Suprapubic skin (tissue), 4 donors: Measurements from ENCODE around the gene PANX2. TPM values are rescaled to one million over a fixed set of nuclear protein-coding genes. Genes with fewer than 3 reads are reported as not detected.
A peak's percentile ranks its signal among the peaks of the same experiment; 100 is the strongest.

ENCODE experiments used
- DNase-seq, 2 donors: peaks; one replicate each; pipeline ENCODE4 v3.0.0-alpha.2; 2019; ENCODE audit warnings: low spot score in 2 of 2
- H3K27ac ChIP-seq: fragments of 200-600 bp; sonication (generic); one replicate; pipeline ENCODE4 v1.5.1; 2019
- H3K27me3 ChIP-seq: fragments of 200-600 bp; sonication (generic); one replicate; pipeline ENCODE4 v1.5.1; 2019
- H3K36me3 ChIP-seq: fragments of 200-600 bp; sonication (generic); one replicate; pipeline ENCODE4 v1.5.1; 2019
- H3K4me1 ChIP-seq: fragments of 200-600 bp; sonication (generic); one replicate; pipeline ENCODE4 v1.5.1; 2019
- H3K4me3 ChIP-seq: fragments of 200-600 bp; sonication (generic); one replicate; pipeline ENCODE4 v1.5.1; 2019; ENCODE audit warnings: mild to moderate bottlenecking
- H3K9me3 ChIP-seq: fragments of 200-600 bp; sonication (generic); one replicate; pipeline ENCODE4 v1.5.1; 2019
- CTCF ChIP-seq, 2 donors: fragments of 200-600 bp in 1 of 2; fragments of 450-650 bp in 1 of 2; sonication (generic) in 1 of 2; IDR thresholded peaks; one replicate each; pipeline ENCODE4 v1.5.1; 2016 to 2019; ENCODE audit warnings: antibody characterized with exemption in 2 of 2, mild to moderate bottlenecking in 1 of 2, moderate library complexity in 1 of 2
- EP300 ChIP-seq: sonication (generic); formaldehyde crosslinking; IDR thresholded peaks from one replicate; pipeline ENCODE4 v1.6.1; 2017; ENCODE audit warnings: antibody characterized with exemption
- POLR2A ChIP-seq, 2 donors: fragments of 450-650 bp; IDR thresholded peaks; one replicate each; pipeline ENCODE4 v1.6.1; 2017; ENCODE audit warnings: antibody characterized with exemption in 2 of 2, mild to moderate bottlenecking in 2 of 2, moderate library complexity in 2 of 2
- POLR2AphosphoS5 ChIP-seq, 3 donors: sonication (generic); formaldehyde crosslinking; IDR thresholded peaks; one replicate each; pipeline ENCODE4 v1.6.1; 2017; ENCODE audit warnings: antibody characterized with exemption in 3 of 3
- WGBS: methylation state at CpG from one replicate; pipeline ENCODE4 v1.1.5; 2018; 5-methylcytosine and 5-hydroxymethylcytosine counted together
- total RNA-seq, 4 donors: library from RNA; depleted of rRNA; stranded (reverse); fragments of >200 nt; gene quantifications; one replicate each; pipeline ENCODE4 v1.1.0, GENCODE V29; 2016

PANX2 gene
- total RNA-seq, 4 donors from 2014 or later = 1.2 to 2.8 (median 2.2) TPM

- Histone ChIP-seq H3K4me3 (no peak overlapping the region), H3K27ac (no peak overlapping the region), H3K27me3 (no peaks in the 10 kb centered on the region), H3K9me3 (no peaks in the 10 kb centered on the region), H3K4me1 (peaks cover 11% of the 10 kb centered on the region), H3K36me3 (peaks cover 74% of the 10 kb centered on the region)
- no peak for DNase-seq
- TF ChIP-seq POLR2AphosphoS5 (IDR thresholded peaks at IDR 0.05) = no peak
- no peak for TF ChIP-seq EP300
- TF ChIP-seq CTCF (IDR thresholded peaks at IDR 0.05) = no peak
- no peak for TF ChIP-seq POLR2A (IDR thresholded peaks at IDR 0.05)
- 78% methylated on average over 6 of the region's 15 CpGs for WGBS
Measured at GRCh38 chr22:50216055-50216683, 45.6 kb downstream of the PANX2 start.

GRCh38 chr22:50216684-50217520 lies 46.4 kb downstream of the PANX2 start:
- no peaks in the 10 kb centered on the region for H3K27me3 ChIP-seq
- no peak overlapping the region for H3K27ac ChIP-seq
- H3K9me3 ChIP-seq = no peaks in the 10 kb centered on the region
- no peak overlapping the region for H3K4me3 ChIP-seq
- peak in 1 of 2 donors; percentile 63 for DNase-seq
- WGBS = 96% methylated on average over 32 of the region's 57 CpGs
- peaks cover 11% of the 10 kb centered on the region for H3K4me1 ChIP-seq
- peaks cover 80% of the 10 kb centered on the region for H3K36me3 ChIP-seq
- TF ChIP-seq EP300 (no peak), CTCF (IDR thresholded peaks at IDR 0.05) (no peak), POLR2AphosphoS5 (IDR thresholded peaks at IDR 0.05) (no peak), POLR2A (IDR thresholded peaks at IDR 0.05) (no peak)

- Histone ChIP-seq H3K9me3 (no peaks in the 10 kb centered on the region), H3K4me3 (no peak overlapping the region), H3K36me3 (peaks cover 80% of the 10 kb centered on the region), H3K27ac (no peak overlapping the region), H3K4me1 (peaks cover 11% of the 10 kb centered on the region), H3K27me3 (no peaks in the 10 kb centered on the region)
- WGBS = 93% methylated on average over 7 of the region's 21 CpGs
- DNase-seq = no peak
- TF ChIP-seq EP300 (no peak), POLR2AphosphoS5 (IDR thresholded peaks at IDR 0.05) (no peak), POLR2A (IDR thresholded peaks at IDR 0.05) (no peak), CTCF (IDR thresholded peaks at IDR 0.05) (no peak)
Measured at GRCh38 chr22:50217543-50218152, 47.1 kb downstream of the PANX2 start.

- Histone ChIP-seq H3K27me3 (no peaks in the 10 kb centered on the region), H3K27ac (no peak overlapping the region), H3K9me3 (no peaks in the 10 kb centered on the region), H3K36me3 (peaks cover 80% of the 10 kb centered on the region), H3K4me1 (peaks cover 11% of the 10 kb centered on the region), H3K4me3 (no peak overlapping the region)
- TF ChIP-seq CTCF (IDR thresholded peaks at IDR 0.05) (no peak), POLR2AphosphoS5 (IDR thresholded peaks at IDR 0.05) (no peak), EP300 (no peak), POLR2A (IDR thresholded peaks at IDR 0.05) (no peak)
- DNase-seq = no peak
- WGBS = 94% methylated on average over 28 of the region's 43 CpGs
Measured at GRCh38 chr22:50218153-50218995, 47.8 kb downstream of the PANX2 start.
